Stimulated activated naive CD4-positive, alpha-beta T cell treated with Interleukin-2 at 50 U/mL for 16 hours (primary cell): Measurements from ENCODE around the gene KCNK5.

Experiments used
- DNase-seq: peaks from one replicate; lab custom pipeline; 2025; lab: John Stamatoyannopoulos, UW

Gene KCNK5

DNA sequence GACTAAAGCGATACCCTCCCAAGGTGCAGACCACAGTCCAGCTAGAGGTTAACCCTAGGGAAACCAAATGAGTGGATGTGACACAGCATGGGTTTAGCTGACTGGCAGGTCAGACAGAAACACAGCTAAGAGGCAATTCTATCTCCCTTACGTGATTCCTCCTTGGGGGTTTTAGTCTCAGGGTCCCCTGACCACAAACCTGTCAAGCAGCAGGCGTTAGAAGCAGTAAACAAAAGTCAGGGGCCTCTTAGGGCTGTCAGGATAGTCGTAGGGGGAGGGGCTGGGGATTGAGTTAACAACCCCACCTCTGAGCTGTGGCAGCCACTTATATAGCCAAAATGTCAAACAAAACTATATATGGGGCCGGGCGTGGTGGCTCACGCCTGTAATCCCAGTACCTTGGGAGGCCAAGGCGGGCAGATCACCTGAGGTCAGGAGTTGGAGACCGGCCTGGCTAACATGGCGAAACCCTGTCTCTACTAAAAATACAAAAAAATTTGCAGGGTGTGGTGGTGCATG is 13.6 kb downstream of the KCNK5 start:
- DNase-seq = no peak

DNA sequence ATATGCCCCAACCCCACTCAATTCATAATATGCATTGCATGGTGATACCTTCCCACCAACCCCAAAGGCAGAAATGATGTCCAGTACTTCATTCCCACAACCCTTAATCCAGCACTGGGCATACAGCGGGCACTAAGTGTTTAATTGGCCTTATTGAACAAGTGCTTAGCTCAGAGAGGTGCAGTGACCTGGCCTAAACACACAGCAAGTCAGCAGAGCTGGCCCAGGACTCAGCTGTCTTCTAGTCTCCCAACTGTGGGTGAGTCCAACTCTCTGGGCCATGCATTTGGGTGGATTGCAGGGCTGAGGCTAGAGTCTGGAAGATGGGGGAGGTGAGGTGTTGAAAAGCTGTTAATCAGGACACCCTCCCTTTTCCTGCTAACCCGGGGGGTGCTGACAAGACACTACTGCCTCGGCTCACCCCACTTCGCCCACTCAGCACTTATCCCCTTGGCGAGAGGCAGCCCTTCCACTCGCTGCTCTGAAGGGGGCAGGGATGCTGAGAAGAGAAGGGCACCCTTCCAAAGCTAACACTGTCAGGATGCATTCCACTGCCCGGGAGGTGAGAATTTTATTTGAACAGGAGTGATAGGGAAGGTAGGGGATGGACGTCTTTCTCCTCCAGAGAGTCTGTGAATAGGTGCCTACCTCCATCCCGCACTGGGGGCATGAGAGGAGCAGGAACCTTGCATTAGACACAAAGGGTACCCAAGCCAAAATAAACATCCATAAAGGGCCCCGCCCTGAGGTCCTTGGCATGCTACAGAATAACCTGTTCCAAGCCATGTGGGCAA is 14.2 kb downstream of the KCNK5 start:
- no peak for DNase-seq

DNA sequence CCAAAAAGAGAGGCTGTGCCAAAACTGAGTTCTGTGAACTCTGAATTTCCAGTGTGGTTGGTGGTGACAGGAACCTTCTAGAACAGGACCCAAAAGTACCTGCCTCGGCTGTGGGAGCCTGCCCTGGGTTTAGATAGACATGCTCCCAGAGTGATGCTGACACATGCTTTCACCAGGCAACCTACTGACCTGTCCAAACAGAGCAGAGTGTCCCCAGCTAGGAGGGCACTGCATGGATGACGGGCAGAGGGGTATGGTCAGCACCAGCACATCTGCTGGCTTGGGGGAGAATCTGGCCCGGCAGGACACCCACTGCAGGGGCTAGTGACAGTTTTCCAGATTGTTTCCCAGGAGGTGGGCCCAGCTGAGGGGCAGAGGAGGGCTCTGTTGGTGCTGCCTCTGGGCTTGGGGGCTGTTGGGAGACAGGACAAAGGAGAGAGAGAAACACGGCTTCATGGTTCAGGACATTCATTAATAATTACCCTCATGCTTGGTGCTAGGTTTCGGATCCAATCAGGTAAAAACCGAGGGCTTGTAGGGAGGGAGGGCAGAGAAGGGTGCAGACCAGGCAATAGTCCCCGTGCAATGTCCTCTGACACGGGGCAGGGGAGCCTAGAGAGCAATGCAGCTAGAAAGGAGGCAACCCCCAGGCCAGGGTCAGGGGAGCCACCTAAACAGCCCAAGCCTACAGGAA is 15.0 kb downstream of the KCNK5 start:
- no peak for DNase-seq

DNA sequence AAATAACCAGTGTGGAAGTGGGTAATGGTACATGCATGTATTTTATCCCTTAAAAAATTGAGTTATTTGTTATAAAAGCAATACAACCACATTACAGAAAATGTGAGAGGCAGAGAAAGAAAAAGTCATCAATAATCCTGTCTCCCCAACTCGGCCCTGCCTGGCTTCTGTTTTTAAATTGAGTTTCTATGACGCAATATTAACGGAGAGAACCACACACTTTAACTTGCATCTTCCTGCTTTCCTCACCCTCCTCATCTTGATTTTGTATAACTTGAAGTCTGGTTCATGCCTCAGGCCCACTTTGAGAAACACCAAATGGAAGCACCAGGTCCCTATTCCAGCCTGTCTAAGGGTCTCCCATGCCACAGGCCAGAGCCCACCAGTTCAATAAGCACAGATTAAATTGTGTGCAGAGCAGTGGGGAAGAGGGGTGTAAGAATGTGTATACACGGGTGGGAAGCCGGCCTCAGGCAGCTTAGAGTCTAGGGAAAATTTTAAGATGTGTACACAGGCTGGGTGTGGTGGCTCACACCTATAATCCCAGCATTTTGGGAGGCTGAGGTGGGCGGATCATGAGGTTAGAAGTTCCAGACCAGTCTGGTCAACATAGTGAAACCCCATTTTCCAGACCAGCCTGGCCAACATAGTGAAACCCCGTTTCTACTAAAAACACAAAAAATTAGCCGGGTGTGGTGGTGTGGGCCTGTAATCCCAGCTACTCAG is 15.9 kb downstream of the KCNK5 start:
- DNase-seq = no peak

DNA sequence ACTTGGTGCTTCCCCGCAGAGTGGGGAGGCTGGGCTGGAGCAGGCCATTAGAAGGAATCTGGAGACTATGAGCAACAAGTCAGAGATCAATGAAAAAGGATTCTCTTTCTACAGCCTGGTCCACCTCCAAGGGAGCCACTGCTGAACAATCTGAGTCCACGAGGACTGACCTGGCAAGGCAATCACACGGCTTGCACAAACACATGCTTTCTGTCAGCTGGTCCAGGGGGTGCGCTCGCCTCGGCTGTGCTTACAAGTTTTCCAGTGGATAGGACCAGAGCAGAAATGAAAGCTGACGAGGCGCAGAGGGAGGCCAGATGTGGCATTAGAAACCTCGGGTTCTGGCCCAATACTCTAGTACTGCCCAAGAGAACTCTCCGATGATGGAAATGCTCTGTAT is 18.1 kb downstream of the KCNK5 start:
- DNase-seq = no peak

DNA sequence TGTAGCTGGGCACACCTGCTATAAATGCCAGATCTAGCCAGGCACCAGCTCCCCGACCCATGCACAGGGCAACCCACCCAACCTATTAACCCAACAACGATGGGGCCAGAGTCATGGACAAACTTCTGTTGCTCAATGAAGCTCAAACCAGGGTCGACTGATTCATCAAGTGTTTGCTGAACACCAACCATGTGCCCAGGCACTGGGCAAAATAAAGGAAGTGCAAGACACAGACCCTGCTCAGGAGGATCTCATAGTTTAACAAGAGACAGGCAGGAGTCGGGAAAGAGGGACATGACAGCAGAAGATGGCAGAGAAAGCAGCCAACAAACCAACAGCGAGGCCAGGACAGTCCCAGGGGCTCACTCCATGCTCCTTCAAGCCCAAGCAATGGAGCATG is 18.8 kb downstream of the KCNK5 start:
- DNase-seq = no peak

DNA sequence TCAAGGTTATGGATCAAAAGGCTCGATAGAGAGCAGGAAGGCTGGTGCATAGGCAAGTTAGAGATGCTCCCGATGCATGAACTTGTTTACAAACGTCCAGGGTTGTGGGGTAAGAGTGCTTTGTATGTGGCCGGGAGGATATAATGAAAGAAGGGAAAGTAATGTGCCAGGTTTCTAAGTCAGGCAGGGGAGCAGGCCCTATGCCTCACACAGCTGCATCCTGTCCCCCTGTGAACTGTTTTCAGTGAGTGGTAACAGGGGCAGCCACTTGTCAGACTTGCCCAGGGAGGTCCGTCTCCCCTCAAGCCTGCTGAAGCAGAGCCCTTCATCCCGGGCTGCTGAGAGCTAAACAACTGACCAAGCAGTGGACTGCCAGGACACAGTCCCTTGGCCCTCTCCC is 19.4 kb downstream of the KCNK5 start:
- DNase-seq = no peak

DNA sequence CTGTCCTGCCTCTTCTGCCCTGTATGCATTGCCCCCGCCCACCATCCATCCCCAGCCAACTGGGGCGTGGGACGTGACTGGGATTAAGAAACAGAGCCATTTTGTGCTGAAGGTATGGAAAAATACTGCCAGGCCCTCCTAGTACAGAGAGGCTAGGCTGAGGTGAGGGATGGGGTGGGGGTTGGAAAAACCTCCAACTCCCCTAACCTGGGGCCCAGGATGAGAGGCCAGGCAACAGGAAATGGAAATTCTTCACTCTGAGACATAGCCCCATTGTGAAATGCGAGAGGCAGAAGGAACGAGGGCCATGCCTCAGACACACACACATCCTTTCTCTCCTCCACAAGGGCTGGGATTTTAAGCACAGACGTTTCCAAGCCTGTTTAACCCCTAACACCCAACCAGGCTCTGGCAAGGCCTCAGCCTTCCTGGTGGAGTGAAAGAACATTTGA is 19.9 kb downstream of the KCNK5 start:
- no peak for DNase-seq

DNA sequence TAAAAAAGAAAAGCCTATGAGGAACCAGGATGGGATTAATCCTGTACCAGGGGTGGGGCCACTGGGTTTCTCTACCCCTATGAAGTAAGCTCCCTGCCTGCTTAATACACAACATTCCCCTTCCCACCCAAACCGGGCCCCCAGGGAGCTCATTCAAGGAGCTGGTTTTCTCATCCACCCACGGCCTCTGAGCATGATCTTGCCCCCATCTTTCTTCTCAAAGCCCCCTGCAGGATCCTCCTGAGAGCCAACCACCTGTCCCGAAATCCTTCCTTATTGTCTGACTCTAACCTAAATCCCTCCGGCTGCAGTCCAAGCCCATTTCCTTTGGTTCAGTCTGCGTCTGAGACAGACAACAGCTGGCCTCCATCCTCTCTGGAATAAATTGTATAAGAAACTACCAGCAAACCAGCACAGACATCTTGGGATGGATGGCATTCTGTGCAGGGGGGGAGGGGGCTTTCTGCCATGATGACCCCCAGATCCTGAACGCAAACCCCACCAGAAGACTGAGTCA is 21.0 kb downstream of the KCNK5 start:
- no peak for DNase-seq

DNA sequence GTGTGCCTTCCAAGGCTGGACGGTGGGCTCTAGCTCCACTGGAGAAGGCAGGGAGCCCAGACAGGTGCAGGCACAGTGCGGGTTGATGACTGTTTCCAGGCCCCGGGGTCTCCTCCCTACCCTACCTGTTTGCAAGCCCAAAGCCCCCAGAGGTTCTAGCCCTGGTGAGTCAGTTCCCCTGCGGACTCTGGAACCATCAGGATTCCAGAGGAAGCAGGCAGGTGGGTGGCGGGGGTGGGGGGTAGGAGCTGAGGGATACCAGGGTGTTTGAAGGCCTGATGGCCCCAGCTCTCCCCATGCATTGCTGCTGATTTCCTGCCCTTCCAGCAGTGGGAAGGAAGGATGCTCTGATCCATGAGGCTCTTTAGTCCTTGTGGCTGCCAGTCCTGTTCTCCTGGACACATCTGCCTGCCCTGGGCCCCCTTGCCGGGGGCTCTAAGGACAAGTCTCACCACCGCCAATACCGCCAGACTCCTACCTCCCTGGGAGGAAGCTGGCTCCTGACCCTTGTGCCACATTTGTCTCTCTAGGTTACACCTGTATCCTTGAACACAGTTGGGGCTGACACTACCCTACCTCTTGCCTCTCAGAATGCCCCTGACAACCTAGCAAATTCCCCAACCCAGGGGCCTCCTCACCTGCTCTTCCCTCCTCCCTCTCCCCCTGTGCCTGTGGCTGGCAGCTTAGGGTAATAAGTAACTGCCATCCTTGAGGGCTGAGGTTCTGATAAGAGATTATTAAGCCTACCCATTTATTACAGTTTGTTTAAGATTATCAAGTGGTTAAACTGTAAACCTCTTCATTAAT is 21.7 kb downstream of the KCNK5 start:
- no peak for DNase-seq

DNA sequence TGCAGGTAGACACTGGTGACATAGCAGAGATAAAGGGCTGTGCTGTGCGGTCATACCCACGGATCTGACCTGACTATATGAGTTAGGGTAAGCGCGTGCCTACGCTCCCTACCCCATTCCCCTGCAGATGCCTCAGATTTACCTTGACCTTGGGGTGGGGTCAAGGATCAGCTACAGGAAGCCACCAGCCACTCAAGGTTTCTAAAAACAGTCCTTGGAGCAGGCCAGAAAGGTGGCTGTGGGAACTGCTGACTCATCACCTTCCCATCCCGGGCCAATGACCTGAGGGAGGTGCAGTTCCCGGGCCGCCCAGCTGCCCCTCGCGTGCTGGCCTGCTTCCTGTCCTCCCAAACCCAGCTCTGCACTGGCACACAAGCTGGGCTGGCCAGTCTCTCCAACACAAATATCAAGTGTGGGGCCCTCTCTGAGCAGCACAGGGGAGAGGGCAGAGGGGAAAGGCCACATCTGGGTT is 23.0 kb downstream of the KCNK5 start:
- no peak for DNase-seq

DNA sequence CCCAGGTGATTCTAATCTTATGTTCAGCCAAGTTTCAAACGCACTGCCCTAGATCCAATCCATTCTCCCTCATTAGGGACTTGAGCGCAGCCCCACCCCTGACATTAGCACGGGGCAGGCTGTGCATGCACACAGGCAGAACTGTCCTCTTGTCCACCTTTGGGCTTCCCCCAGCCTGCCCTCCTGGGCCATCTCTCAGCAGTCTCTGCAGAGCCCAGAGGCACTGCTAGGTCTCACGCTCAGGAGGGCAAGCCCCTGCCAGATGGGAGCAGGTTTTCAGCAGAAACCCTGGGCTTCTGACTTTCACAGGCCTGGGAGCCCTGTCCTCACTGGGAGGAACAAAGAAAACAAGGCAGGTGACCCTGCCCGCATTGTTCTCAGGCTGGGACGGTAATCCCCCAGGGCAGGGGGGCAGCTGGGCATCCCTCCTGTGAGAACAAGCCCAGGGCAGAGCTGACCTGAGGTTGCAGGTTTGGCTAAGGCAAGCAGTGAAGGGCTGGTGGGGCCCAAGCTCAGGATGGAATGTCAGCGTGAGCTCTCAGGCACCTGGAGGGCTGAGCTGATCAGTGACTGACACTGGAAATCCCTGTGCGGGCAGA is 24.5 kb downstream of the KCNK5 start:
- DNase-seq = no peak

DNA sequence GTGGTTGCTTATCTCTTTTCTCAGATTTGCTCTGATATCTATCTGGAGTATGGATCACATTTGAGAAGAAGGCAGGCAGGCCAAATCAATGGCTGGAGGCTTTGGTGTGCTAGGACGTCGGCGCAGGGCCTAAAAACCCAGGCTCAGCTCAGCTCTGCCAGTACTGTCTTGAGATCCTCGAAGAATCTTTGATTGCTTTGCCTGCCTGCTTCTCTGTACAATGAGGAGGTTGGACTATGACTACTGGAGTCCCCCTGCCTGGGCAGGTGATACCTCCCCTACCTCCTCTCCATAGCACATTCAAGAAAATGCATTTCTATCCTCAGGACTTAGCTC is 25.1 kb downstream of the KCNK5 start:
- no peak for DNase-seq

DNA sequence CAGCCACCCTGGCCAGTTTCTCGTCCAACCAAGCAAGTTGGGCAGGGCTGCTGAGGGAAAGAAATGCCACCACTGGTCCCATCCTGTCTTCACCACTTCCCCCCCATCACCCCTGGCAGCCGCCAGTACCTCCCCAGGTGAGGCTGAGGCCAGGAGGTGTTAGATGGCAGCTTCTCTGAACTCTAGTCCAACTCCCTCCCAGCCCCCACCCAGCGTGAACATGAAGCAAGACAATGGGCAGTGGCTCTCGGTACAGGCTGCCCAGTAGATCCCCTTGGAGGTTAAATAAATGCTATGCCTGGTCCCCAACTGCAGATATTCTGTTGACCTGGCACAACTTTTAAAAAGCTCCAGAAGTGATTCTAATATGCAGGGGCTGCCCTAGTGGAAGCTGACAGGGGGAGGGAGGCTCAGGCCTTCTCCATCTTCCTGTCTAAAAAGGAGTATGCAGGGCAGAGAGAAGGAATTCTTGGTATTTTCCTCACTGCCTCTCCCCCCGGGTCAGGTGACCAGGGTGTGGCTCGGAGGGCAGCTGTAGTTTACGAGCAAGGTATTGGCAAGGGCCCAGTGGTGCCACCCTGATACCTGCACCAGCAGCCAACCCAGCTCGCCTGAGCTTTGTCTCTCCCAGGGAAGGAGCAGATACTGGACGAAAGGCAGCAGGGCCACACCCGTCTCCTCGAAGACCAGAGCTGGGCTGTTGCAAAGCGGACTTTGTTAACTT is 25.7 kb downstream of the KCNK5 start:
- no peak for DNase-seq

DNA sequence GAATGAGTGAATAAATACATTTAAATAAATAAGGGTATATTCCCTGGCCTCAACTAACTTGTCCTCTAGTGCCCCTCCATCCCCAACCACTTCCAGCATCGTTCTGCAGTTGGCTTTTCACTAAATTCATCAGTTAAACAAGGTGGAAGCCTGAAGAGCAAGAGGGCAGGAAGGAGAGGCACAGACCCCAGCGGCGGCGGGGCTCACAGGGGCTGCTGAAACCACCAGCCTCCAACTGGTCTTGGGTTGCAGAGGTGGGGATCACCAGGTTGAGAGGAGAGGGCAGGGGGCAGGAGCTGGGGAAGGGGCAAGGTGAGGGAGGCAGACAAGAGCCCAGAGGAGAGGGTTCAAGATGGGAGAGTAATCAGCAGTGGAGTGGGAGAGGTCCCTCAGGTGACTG is 27.1 kb downstream of the KCNK5 start:
- no peak for DNase-seq

DNA sequence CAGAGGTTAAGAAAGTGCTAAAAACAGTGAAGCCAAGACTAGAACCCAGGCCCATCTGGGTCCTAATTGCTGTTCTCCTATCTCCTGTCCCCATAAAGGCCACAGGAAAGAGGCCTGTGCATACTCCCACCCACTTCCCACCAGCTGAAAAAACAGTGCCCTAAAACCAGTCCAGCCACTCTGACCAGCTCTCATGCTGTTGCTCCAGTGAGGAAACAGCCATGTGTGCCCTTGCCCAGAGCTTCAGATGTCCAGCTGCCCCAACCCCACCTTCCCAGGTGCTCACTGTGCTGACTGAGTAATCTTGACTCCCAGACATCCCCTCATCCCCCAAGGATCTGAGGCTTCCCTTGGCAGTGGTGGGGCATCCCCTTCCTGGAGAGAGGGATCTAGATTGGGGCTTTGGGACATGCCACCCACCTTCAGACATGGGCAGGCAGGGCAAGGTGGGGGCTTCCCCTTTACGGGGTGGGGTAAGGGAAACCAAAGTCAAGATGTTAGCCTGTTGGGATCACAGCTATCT is 28.7 kb downstream of the KCNK5 start:
- DNase-seq = no peak

DNA sequence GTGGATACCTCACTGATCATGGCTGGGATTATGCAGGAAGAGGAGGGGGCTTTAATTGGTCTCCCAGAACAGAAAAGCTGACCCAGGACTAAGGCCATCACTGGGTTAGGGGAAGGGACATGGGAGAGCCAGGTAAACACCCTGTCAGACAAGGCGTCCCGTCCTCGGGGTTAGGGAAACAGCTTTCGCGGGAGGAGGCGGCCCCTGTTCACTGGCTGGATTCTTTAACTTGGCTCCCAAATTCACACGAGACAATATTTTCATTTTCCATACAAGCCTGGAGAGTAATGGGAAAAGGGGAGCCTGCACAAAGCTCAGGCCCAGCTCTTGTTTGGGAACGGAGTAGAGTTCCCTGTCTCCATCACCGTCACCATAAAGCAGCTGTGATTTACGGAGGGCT is 29.3 kb downstream of the KCNK5 start:
- DNase-seq = no peak

DNA sequence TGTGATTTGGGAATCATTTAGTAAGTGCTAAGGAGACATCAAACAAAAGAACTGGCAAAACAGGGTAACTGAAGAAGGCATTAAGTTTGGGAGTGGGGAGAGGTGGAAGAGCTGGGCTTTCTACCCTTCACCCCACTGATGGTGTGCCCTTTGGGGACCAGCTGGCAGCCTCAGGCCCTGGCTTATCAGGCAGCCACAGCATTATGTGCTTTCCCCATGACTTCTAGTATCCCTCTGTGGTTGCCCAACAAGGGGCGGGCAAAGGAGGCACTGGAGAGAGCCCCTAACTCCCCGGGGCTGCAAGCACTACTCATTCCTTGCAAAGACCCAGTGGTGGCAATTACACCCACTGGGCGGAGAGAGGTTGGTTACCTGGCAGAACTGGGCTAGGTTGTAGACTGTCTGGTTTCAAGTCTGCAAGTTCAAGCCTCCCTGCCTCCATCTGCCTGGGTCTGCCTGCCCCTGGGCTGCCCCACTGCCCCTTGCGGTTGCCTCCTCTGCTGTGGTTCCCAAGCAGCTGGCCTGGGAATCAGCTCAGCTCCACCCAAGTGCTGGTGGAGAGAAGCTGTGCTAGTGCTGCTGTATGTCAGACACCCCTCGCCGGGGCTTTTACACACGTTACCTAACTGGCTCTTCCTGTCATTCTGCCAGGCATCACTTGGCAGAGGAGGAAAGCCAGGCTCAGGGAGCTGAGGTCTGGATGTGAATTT is 29.9 kb downstream of the KCNK5 start:
- DNase-seq = no peak

DNA sequence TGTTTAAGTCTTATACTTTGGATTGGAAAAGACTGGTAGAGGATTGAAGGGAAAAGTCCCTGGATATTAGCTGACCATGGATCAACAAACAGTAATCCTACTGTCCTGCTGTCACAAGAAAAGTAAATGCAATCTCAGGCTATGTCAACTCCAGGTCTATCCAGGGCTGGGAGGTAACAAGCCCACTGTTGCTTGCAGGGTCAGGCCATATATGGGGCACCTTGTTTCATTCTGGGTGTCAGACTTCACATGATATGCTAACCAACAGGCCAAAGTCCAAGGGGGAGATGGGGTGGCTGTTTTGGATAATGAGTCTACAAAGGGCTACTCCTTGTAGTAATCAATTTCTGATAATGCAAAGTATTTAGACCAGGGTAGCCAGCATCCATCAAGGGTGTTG is 30.7 kb downstream of the KCNK5 start:
- no peak for DNase-seq
